GM12878 (cell line): ENCODE measurements around the gene ITGA2. TPM values are rescaled to one million over a fixed set of nuclear protein-coding genes. Genes with fewer than 3 reads are reported as not detected.

Experiments
- CHD2 ChIP-seq: IDR thresholded peaks from 2 replicates; pipeline ENCODE4 v1.6.1; 2011; ENCODE audit warnings: low read depth, low read length, improper control_type of control experiment, borderline replicate concordance
- EP300 ChIP-seq, 2 experiments: fragments of 150-350 bp in 1 of 2; IDR thresholded peaks; 2 replicates each; pipeline ENCODE4 v1.6.1; 2011 to 2012; ENCODE audit warnings: low read depth in 2 of 2, low read length in 2 of 2, borderline replicate concordance in 1 of 2, improper control_type of control experiment in 1 of 2, inconsistent platforms in 1 of 2; ENCODE audit not compliant: control insufficient read depth in 1 of 2
- FOXK2 ChIP-seq: fragments of 450-650 bp; IDR thresholded peaks from 2 replicates; pipeline ENCODE4 v1.6.1; 2017; ENCODE audit warnings: mild to moderate bottlenecking, moderate library complexity
- IRF4 ChIP-seq: IDR thresholded peaks from 2 replicates; pipeline ENCODE4 v1.6.1; 2011; ENCODE audit warnings: low read depth, low read length
- MXI1 ChIP-seq: fragments of 150-350 bp; IDR thresholded peaks from 2 replicates; pipeline ENCODE4 v1.6.1; 2011; ENCODE audit warnings: low read depth, mild to moderate bottlenecking, inconsistent platforms, low read length, improper control_type of control experiment
- SREBF1 ChIP-seq: IDR thresholded peaks from 2 replicates; pipeline ENCODE4 v1.6.1; 2012; ENCODE audit warnings: mild to moderate bottlenecking, low read length
- TCF7 ChIP-seq: IDR thresholded peaks from 2 replicates; pipeline ENCODE4 v1.6.1; 2014; ENCODE audit warnings: antibody characterized with exemption, borderline replicate concordance
- polyA plus RNA-seq, 11 experiments: library from polyadenylated mRNA; depleted of rRNA in 4 of 11; unstranded in 6 of 11; stranded (reverse) in 5 of 11; fragments of >200 nt; fragmentation: Nextera tagmentation in 4 of 11; fragmentation: Illumina TruSeq in 1 of 11; extraction: Ambion mirVana in 4 of 11; extraction: Trizol in 1 of 11; gene quantifications; 1 replicate in 1 of 11; 2 replicates in 10 of 11; pipeline versions ENCODE4 v1.2.1 to v1.2.3, GENCODE V29; 2011 to 2016; ENCODE audit warnings: inconsistent platforms in 2 of 11, missing spikeins in 2 of 11, low read depth in 1 of 11
- total RNA-seq, 4 experiments: library from RNA; depleted of rRNA in 3 of 4; stranded (reverse); fragments of >200 nt in 3 of 4; fragmentation: Illumina TruSeq in 1 of 4; extraction: Trizol in 1 of 4; gene quantifications; 2 replicates each; pipeline versions ENCODE4 v1.2.1 to v1.2.3, GENCODE V29; 2013 to 2021
- TF ChIP-seq, protein P1 (sequence below): IDR thresholded peaks from 2 replicates; pipeline ENCODE4 v1.6.1; 2011; ENCODE audit warnings: low read depth, mild to moderate bottlenecking, low read length, moderate library complexity, borderline replicate concordance; ENCODE audit errors: extremely low read depth
- TF ChIP-seq, protein P2 (sequence below): fragments of 450-650 bp; formaldehyde crosslinking; IDR thresholded peaks from 2 replicates; pipeline ENCODE4 v1.5.0; 2022; ENCODE audit warnings: mild to moderate bottlenecking, missing genetic modification characterization
- TF ChIP-seq, protein P3 (sequence below): fragments of 450-650 bp; formaldehyde crosslinking; IDR thresholded peaks from 2 replicates; pipeline ENCODE4 v1.4.0; 2022; ENCODE audit warnings: mild to moderate bottlenecking, moderate library complexity
- TF ChIP-seq, protein P4 (sequence below): fragments of 450-650 bp; IDR thresholded peaks from 2 replicates; pipeline ENCODE4 v1.6.1; 2014; ENCODE audit warnings: mild to moderate bottlenecking
- TF ChIP-seq, protein P5 (sequence below): fragments of 450-650 bp; formaldehyde crosslinking; IDR thresholded peaks from 2 replicates; pipeline ENCODE4 v1.4.0; 2020; ENCODE audit warnings: mild to moderate bottlenecking, moderate library complexity

ITGA2 gene
- total and polyA plus RNA-seq, 10 of the 15 experiments (the other 5 are each of a cell fraction or from before 2014, with no cell fraction given) = under 0.01 to 0.13 (median 0.03) TPM; not detected in 6

DNA sequence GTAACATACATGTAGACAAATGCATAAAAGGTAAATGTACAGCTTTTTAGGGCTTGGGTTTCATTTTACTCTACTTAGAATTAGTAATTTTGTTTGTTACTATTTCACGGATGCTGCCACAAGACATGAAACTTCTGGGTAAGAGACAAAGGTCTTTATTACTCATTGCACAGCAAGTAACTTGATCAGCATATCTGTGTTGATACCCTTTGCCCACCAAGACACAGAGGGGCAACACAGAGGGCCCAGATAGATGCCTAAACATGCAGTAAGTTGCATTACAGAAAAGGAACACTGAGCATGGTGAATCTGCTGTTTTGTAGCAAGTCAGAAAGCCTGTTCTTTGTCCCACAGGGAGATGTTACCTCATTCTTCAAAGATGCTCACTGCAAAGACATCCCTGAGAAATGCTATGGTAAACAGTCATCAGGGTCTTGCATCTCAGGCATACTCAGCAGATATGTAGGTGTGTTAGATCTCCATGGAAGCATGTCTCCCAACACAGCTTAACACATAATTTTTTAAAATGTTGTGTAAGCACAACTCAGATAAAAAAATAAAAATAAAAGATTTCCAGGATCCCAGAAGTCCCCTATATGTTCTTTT, 10.3 kb downstream of the ITGA2 start (continued):
- no peak for TF ChIP-seq EP300 (IDR thresholded peaks at IDR 0.05; ENCODE audit: borderline replicate concordance in 1 of 2, control insufficient read depth in 1 of 2, low read depth in 2 of 2, low read length in 2 of 2)
- TF ChIP-seq FOXK2 = no peak
- TF ChIP-seq, protein P1, sequence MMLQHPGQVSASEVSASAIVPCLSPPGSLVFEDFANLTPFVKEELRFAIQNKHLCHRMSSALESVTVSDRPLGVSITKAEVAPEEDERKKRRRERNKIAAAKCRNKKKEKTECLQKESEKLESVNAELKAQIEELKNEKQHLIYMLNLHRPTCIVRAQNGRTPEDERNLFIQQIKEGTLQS = no peak
- TF ChIP-seq MXI1 = no peak
- TF ChIP-seq, protein P2, sequence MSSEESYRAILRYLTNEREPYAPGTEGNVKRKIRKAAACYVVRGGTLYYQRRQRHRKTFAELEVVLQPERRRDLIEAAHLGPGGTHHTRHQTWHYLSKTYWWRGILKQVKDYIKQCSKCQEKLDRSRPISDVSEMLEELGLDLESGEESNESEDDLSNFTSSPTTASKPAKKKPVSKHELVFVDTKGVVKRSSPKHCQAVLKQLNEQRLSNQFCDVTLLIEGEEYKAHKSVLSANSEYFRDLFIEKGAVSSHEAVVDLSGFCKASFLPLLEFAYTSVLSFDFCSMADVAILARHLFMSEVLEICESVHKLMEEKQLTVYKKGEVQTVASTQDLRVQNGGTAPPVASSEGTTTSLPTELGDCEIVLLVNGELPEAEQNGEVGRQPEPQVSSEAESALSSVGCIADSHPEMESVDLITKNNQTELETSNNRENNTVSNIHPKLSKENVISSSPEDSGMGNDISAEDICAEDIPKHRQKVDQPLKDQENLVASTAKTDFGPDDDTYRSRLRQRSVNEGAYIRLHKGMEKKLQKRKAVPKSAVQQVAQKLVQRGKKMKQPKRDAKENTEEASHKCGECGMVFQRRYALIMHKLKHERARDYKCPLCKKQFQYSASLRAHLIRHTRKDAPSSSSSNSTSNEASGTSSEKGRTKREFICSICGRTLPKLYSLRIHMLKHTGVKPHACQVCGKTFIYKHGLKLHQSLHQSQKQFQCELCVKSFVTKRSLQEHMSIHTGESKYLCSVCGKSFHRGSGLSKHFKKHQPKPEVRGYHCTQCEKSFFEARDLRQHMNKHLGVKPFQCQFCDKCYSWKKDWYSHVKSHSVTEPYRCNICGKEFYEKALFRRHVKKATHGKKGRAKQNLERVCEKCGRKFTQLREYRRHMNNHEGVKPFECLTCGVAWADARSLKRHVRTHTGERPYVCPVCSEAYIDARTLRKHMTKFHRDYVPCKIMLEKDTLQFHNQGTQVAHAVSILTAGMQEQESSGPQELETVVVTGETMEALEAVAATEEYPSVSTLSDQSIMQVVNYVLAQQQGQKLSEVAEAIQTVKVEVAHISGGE (CRISPR knock-in tag) = no peak
- no peak for TF ChIP-seq IRF4
- TF ChIP-seq, protein P3, sequence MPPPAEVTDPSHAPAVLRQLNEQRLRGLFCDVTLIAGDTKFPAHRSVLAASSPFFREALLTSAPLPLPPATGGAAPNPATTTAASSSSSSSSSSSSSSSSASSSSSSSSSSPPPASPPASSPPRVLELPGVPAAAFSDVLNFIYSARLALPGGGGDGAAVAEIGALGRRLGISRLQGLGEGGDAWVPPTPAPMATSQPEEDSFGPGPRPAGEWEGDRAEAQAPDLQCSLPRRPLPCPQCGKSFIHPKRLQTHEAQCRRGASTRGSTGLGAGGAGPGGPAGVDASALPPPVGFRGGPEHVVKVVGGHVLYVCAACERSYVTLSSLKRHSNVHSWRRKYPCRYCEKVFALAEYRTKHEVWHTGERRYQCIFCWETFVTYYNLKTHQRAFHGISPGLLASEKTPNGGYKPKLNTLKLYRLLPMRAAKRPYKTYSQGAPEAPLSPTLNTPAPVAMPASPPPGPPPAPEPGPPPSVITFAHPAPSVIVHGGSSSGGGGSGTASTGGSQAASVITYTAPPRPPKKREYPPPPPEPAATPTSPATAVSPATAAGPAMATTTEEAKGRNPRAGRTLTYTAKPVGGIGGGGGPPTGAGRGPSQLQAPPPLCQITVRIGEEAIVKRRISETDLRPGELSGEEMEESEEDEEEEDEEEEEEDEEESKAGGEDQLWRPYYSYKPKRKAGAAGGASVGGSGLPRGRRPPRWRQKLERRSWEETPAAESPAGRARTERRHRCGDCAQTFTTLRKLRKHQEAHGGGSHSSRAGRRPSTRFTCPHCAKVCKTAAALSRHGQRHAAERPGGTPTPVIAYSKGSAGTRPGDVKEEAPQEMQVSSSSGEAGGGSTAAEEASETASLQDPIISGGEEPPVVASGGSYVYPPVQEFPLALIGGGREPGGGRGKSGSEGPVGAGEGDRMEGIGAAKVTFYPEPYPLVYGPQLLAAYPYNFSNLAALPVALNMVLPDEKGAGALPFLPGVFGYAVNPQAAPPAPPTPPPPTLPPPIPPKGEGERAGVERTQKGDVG (CRISPR knock-in tag) = no peak
- TF ChIP-seq CHD2 = no peak
- no peak for TF ChIP-seq TCF7
- TF ChIP-seq, protein P4, sequence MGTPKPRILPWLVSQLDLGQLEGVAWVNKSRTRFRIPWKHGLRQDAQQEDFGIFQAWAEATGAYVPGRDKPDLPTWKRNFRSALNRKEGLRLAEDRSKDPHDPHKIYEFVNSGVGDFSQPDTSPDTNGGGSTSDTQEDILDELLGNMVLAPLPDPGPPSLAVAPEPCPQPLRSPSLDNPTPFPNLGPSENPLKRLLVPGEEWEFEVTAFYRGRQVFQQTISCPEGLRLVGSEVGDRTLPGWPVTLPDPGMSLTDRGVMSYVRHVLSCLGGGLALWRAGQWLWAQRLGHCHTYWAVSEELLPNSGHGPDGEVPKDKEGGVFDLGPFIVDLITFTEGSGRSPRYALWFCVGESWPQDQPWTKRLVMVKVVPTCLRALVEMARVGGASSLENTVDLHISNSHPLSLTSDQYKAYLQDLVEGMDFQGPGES = no peak
- no peak for TF ChIP-seq SREBF1
- TF ChIP-seq, protein P5, sequence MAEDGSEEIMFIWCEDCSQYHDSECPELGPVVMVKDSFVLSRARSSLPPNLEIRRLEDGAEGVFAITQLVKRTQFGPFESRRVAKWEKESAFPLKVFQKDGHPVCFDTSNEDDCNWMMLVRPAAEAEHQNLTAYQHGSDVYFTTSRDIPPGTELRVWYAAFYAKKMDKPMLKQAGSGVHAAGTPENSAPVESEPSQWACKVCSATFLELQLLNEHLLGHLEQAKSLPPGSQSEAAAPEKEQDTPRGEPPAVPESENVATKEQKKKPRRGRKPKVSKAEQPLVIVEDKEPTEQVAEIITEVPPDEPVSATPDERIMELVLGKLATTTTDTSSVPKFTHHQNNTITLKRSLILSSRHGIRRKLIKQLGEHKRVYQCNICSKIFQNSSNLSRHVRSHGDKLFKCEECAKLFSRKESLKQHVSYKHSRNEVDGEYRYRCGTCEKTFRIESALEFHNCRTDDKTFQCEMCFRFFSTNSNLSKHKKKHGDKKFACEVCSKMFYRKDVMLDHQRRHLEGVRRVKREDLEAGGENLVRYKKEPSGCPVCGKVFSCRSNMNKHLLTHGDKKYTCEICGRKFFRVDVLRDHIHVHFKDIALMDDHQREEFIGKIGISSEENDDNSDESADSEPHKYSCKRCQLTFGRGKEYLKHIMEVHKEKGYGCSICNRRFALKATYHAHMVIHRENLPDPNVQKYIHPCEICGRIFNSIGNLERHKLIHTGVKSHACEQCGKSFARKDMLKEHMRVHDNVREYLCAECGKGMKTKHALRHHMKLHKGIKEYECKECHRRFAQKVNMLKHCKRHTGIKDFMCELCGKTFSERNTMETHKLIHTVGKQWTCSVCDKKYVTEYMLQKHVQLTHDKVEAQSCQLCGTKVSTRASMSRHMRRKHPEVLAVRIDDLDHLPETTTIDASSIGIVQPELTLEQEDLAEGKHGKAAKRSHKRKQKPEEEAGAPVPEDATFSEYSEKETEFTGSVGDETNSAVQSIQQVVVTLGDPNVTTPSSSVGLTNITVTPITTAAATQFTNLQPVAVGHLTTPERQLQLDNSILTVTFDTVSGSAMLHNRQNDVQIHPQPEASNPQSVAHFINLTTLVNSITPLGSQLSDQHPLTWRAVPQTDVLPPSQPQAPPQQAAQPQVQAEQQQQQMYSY (CRISPR knock-in tag) = no peak
